Right atrium auricular region (tissue), 2 donors: ENCODE data around the gene PLXNA1. TPM values are rescaled to one million over a fixed set of nuclear protein-coding genes. Genes with fewer than 3 reads are reported as not detected.

Experiments used
- DNase-seq: peaks from one replicate; pipeline ENCODE4 v3.0.0-alpha.2; 2019; ENCODE audit warnings: low spot score
- H3K27ac ChIP-seq, 2 donors: fragments of 200-600 bp; sonication (generic); 1 replicate in 1 of 2; 2 replicates in 1 of 2; pipeline ENCODE4 v1.5.1; 2016 to 2019
- H3K27me3 ChIP-seq, 2 donors: fragments of 200-600 bp; sonication (generic); one replicate each; pipeline versions ENCODE4 v1.5.1 to v1.6.0; 2017 to 2019
- H3K36me3 ChIP-seq: fragments of 200-600 bp; sonication (generic); one replicate; pipeline ENCODE4 v1.5.1; 2016
- H3K4me1 ChIP-seq, 2 donors: fragments of 200-600 bp; sonication (generic); one replicate each; pipeline versions ENCODE4 v1.5.1 to v1.6.0; 2017 to 2019
- H3K4me3 ChIP-seq, 2 donors: fragments of 200-600 bp; sonication (generic); 1 replicate in 1 of 2; 2 replicates in 1 of 2; pipeline ENCODE4 v1.5.1; 2017 to 2019; ENCODE audit warnings: mild to moderate bottlenecking in 1 of 2, moderate library complexity in 1 of 2
- H3K9me3 ChIP-seq, 2 donors: fragments of 200-600 bp; sonication (generic); one replicate each; pipeline ENCODE4 v1.5.1; 2019
- total RNA-seq, 2 donors: library from RNA; depleted of rRNA; stranded (reverse); fragments of >200 nt; gene quantifications; one replicate each; pipeline ENCODE4 v1.1.0, GENCODE V29; 2016
- TF ChIP-seq, protein P1 (sequence below), 2 donors: fragments of 200-600 bp; sonication (generic); IDR thresholded peaks; one replicate each; pipeline ENCODE4 v1.5.1; 2019; ENCODE audit warnings: antibody characterized with exemption in 2 of 2

The PLXNA1 gene
- total RNA-seq, 2 donors from 2014 or later: 22.9 to 23.3 TPM

DNA sequence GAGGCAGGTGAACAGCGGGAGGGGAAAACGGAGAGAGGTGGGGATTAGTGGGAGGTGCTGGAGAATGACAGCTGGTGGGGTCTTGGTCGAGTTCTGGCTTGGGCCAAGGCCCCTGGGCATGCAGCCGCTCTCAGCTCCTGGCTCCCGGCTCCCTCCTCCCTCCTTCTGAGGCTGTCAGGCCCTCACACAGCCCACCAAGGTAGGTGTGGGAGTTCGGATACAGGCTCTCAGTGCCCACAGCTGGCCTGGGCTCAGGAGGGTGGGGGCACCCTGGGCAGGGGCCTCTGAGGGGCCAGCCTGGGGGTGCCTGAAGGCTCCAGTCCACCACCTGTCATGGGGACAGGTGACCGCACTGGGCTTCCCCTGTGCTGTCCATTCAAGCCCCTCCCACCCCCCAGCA is 39.9 kb downstream of the PLXNA1 start:
- TF ChIP-seq, protein P1, sequence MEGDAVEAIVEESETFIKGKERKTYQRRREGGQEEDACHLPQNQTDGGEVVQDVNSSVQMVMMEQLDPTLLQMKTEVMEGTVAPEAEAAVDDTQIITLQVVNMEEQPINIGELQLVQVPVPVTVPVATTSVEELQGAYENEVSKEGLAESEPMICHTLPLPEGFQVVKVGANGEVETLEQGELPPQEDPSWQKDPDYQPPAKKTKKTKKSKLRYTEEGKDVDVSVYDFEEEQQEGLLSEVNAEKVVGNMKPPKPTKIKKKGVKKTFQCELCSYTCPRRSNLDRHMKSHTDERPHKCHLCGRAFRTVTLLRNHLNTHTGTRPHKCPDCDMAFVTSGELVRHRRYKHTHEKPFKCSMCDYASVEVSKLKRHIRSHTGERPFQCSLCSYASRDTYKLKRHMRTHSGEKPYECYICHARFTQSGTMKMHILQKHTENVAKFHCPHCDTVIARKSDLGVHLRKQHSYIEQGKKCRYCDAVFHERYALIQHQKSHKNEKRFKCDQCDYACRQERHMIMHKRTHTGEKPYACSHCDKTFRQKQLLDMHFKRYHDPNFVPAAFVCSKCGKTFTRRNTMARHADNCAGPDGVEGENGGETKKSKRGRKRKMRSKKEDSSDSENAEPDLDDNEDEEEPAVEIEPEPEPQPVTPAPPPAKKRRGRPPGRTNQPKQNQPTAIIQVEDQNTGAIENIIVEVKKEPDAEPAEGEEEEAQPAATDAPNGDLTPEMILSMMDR (IDR thresholded peaks at IDR 0.05): no peak
- Histone ChIP-seq H3K36me3 (peaks cover 27% of the 10 kb centered on the region), H3K4me3 (no peak overlapping the region), H3K9me3 (no peaks in the 10 kb centered on the region), H3K4me1 (no peaks in the 10 kb centered on the region), H3K27ac (no peak overlapping the region), H3K27me3 (no peaks in the 10 kb centered on the region)
- no peak for DNase-seq

DNA sequence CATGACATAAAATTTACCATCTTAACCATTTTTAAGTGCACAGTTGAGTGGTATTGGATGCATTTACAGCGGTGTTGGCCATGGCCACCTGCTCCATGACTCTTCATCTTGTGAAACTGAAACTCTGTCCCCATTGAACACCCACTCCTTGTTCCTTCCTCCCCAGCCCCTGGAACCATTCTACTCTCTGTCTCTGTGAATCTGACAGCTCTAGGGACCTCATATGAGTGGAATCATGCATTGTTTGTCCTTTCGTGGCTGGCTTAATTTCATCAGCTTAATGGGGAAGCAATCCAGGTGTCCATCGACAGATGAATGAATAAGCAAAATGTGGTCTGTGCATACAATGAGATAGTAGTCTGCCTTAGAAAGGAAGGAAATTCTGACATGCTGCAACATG is 42.5 kb downstream of the PLXNA1 start:
- DNase-seq: no peak
- no peaks in the 10 kb centered on the region for H3K27me3 ChIP-seq
- peaks cover 39% of the 10 kb centered on the region for H3K36me3 ChIP-seq
- no peaks in the 10 kb centered on the region for H3K4me1 ChIP-seq
- no peak overlapping the region for H3K4me3 ChIP-seq
- no peaks in the 10 kb centered on the region for H3K9me3 ChIP-seq
- TF ChIP-seq, protein P1 (IDR thresholded peaks at IDR 0.05): no peak
- no peak overlapping the region for H3K27ac ChIP-seq

DNA sequence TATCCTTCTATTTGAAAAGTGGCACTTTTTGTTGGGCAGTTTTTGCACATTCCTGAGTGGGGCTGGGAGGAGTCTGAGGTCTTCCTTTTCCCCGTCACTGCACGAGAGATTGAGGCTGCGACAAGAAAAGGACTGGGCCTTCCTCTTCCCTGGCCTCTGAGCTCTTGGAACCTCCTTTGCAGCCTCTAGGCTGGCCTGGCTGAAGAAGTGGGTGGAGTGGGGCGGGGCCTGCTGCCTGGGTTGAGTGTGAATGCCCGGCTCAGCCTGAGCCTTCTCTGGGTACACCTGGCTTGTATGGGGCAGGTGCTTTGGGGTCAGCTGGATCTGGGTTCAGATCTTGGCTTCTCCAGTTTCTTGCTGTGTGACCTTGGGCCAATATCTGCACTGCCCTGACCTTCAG is 43.1 kb downstream of the PLXNA1 start:
- Histone ChIP-seq H3K36me3 (peaks cover 38% of the 10 kb centered on the region), H3K27ac (no peak overlapping the region), H3K4me3 (no peak overlapping the region), H3K9me3 (no peaks in the 10 kb centered on the region), H3K27me3 (no peaks in the 10 kb centered on the region), H3K4me1 (no peaks in the 10 kb centered on the region)
- no peak for DNase-seq
- TF ChIP-seq, protein P1 (IDR thresholded peaks at IDR 0.05): no peak

DNA sequence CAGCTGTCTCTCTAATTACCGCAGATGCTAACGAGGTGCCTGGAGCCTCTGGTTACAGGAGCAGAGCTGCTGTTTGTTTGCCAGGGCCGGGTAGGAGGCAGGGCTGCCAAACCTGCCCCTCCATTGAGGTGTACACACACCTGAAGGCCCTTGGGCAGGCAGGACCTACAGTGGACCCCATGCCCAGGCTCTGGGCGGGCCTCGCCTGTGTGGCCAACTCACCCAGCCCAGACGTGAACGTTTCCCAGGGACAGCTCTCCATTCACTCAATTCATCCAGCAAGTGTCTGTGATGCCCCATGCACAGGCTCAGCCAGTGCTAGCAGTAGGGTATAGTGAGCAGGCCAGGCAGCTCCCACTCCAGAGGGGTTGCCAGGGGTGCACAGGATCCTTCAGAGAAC is 43.7 kb downstream of the PLXNA1 start:
- TF ChIP-seq, protein P1 (IDR thresholded peaks at IDR 0.05): no peak
- Histone ChIP-seq H3K27ac (no peak overlapping the region), H3K4me3 (no peak overlapping the region), H3K36me3 (peaks cover 33% of the 10 kb centered on the region), H3K27me3 (no peaks in the 10 kb centered on the region), H3K9me3 (no peaks in the 10 kb centered on the region), H3K4me1 (no peaks in the 10 kb centered on the region)
- no peak for DNase-seq

DNA sequence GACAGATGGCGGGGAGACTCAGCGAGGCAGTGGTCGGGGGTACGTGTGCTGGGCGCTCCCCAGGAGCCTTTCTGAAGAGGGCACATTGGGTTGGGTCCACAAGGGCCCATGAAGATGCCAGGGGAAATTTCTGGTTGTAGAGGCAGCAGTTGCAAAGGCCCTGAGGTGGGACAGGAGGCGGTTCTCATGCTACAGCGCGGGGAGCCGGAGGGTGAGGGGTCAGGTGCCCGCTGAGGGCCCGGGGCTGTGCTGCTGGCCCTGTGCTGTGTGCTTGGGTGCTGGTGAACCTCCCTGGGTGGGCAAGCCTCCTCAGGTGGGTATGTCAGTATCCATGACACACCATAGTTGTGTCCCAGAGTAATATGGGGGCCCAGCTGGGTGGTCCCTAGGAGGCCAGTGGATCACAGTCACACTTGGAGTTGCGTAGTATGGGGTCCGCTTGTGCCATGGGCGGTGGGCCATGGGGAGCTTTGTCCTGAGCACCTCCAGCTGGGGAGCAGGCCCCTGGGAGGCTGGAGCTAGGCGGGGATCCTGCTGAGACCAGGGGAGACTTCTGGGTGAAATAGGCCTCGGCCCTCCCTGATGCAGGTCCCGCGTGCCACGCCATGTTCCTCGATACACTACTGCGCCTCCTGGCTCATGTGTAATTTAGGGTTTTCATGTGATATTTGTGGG is 44.3 kb downstream of the PLXNA1 start:
- TF ChIP-seq, protein P1 (IDR thresholded peaks at IDR 0.05): no peak
- DNase-seq: no peak
- Histone ChIP-seq H3K36me3 (peaks cover 30% of the 10 kb centered on the region), H3K27ac (no peak overlapping the region), H3K9me3 (no peaks in the 10 kb centered on the region), H3K4me1 (no peaks in the 10 kb centered on the region), H3K4me3 (no peak overlapping the region), H3K27me3 (no peaks in the 10 kb centered on the region)
